Mesodermal cell (in vitro differentiated cells): Measurements from ENCODE around the gene TNFAIP8L2.
A peak's percentile ranks its signal among the peaks of the same experiment; 100 is the strongest.

Source experiments
- H3K27ac ChIP-seq: 2 replicates; pipeline ENCODE4 v1.7.0; 2013; ENCODE audit warnings: mild to moderate bottlenecking, low read depth, low read length, moderate library complexity; ENCODE audit not compliant: severe bottlenecking
- H3K36me3 ChIP-seq: 2 replicates; pipeline ENCODE4 v1.7.1; 2013; ENCODE audit warnings: mild to moderate bottlenecking, low read length, moderate library complexity; ENCODE audit not compliant: control insufficient read depth, insufficient read depth
- H3K4me1 ChIP-seq: one replicate; pipeline ENCODE4 v1.7.1; 2013; ENCODE audit warnings: mild to moderate bottlenecking, low read length; ENCODE audit not compliant: insufficient read depth, control insufficient read depth, poor library complexity, severe bottlenecking
- H3K4me3 ChIP-seq: 2 replicates; pipeline ENCODE4 v1.7.0; 2013; ENCODE audit warnings: low read length, control low read depth, mild to moderate bottlenecking; ENCODE audit not compliant: insufficient read depth, poor library complexity, severe bottlenecking; ENCODE audit errors: extremely low read depth
- H3K9me3 ChIP-seq: 2 replicates; pipeline ENCODE4 v1.7.1; 2013; ENCODE audit warnings: mild to moderate bottlenecking, low read length, moderate library complexity; ENCODE audit not compliant: control insufficient read depth
- WGBS, 2 experiments: methylation state at CpG; one replicate each; pipeline ENCODE4 v1.1.5; 2013; ENCODE audit warnings: missing lambda C conversion rate in 2 of 2; ENCODE audit not compliant: insufficient coverage in 2 of 2; 5-methylcytosine and 5-hydroxymethylcytosine counted together

The TNFAIP8L2 gene

GRCh38 chr1:151134396-151134795 is 22.1 kb upstream of the TNFAIP8L2 start:
- Histone ChIP-seq H3K9me3 (no peaks in the 10 kb centered on the region), H3K4me3 (no peak overlapping the region), H3K4me1 (peaks cover 10% of the 10 kb centered on the region), H3K27ac (no peak overlapping the region), H3K36me3 (peaks cover 28% of the 10 kb centered on the region)
- no CpG with 5 or more reads among the region's 3 CpGs for WGBS, 2 experiments

DNA sequence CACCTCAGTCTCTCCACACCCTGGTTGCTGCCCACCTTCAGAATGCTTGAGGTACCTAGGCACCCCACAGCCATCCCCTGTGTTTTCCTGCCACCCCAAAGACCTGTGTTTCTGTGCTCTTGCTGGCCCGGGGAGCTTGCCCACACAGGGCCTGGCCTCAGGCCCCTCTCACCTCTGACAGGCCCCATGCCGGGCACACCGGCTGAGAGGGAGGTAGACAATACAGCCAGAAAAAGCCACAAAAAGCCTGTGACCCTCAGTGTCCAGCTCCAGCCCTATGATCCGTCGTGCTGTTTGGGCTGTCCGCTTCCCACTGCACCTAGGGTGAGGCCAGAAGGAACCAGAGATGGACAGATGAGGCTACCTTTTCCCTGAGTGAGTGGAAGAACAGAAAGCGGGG is 21.5 kb upstream of the TNFAIP8L2 start:
- Histone ChIP-seq H3K9me3 (no peaks in the 10 kb centered on the region), H3K36me3 (peaks cover 28% of the 10 kb centered on the region), H3K4me1 (peaks cover 10% of the 10 kb centered on the region), H3K27ac (no peak overlapping the region), H3K4me3 (no peak overlapping the region)
- 97 to 98% methylated on average over 7 of the region's 7 CpGs for WGBS, 2 experiments

DNA sequence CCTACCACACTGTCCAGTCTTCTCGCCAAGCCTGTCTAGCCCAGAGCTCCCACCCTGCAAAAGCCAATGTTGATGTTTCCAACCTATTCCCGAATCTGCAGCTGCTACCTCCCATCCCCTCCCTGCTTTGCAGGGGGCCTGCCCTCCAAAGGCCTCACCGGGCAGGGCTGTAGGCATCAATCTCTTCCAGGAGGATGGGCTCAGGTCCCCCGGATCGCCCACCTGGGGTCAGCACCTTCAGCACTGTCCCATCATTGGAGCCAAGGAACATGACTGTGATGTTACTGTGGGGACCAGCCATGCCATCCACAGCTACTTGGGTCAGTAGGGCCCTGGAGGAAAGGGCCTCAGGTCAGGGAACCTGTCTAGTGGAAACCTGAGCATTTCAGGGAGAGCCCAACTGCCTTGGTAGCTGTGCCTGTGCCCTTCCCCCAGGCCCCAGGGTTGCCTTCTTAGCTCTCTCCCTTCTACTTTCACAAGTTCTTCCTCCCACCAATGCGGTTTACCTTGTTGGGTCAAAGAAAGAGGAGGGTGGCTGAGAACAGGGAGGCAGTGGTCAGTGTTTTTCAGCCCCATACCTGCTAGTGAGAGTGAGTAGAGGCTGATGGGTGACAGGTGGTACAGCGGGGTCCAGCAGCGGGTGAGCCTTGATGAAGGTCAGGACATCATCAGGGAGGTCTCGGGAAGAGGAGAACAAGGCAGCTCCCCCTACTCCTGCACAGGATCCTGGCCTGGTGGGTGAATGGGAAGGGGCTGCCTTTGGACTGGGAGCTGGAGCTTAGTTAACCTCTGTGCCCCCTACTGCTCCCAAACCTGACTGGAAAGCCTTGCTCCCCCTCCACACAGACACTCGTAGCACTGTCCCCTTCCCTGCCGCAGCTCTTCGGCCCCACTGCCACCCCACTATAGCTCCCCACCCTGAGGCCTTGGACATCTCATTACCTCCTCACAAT is 20.7 kb upstream of the TNFAIP8L2 start:
- WGBS, 2 experiments: 92 to 96% methylated on average over 9 to 11 of the region's 12 CpGs
- peaks cover 10% of the 10 kb centered on the region for H3K4me1 ChIP-seq

DNA sequence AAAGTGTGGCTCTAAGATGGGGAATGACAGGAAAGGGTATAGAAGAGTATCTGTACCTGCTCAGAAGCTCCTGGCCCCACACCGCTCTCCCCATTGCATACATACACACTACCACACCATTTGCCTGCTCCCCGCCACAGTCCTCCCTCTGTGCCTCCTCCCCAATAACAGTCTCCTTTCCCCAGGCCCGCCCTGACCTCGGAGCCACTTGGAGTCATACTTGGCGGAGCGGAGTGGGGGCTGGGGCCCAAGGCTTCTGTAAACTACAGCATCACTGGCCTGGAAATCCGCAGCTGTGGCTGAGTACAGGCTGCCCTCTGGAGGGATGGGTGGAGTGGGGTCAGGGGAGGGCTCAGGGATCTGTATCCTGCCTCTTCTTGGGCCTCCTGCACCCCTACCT is 18.7 kb upstream of the TNFAIP8L2 start:
- no peaks in the 10 kb centered on the region for H3K4me1 ChIP-seq
- no peak overlapping the region for H3K4me3 ChIP-seq
- no peaks in the 10 kb centered on the region for H3K9me3 ChIP-seq
- 94 to 97% methylated on average over 5 to 6 of the region's 7 CpGs for WGBS, 2 experiments
- no peak overlapping the region for H3K27ac ChIP-seq
- H3K36me3 ChIP-seq: peaks cover 31% of the 10 kb centered on the region

More for the DNA sequence above, 20.7 kb upstream of the TNFAIP8L2 start:
- no peak overlapping the region for H3K27ac ChIP-seq
- H3K9me3 ChIP-seq: no peaks in the 10 kb centered on the region
- H3K36me3 ChIP-seq: peaks cover 28% of the 10 kb centered on the region
- no peak overlapping the region for H3K4me3 ChIP-seq

DNA sequence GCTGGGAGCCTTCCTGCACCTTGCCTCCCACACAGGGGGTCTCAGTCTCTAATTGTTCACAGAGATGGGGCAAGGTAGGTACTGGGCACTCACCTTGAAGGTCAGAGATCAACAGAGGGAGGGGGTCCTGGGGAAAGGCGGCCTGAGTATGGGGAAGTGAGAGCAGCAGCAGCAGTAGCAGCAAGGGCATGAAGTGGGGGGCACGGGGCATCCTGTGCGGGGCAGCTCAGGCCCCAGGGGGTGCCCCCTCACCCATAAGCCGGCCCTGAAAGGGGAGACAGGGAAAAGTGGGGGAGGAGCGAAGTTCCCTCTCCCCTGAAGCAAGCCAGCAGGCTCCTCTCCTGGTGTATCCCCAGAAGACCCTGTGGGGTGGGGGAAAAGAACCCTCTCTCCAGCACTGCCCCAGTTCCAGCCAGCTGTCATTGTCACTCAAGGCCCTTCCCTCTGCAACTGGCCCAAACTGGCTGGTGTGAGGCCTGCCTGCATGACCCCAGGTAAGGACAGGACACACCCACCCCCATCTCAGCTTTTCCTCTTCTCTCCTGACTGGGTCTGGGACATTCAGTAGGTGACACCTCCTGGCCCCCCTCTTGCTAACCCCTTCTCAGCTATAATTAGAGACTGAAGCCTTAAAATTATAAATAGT is 13.9 kb upstream of the TNFAIP8L2 start:
- Histone ChIP-seq H3K36me3 (peaks cover 13% of the 10 kb centered on the region), H3K4me3 (no peak overlapping the region), H3K4me1 (peaks cover 18% of the 10 kb centered on the region), H3K27ac (no peak overlapping the region), H3K9me3 (no peaks in the 10 kb centered on the region)
- 80 to 97% methylated on average over 1 to 4 of the region's 5 CpGs for WGBS, 2 experiments

DNA sequence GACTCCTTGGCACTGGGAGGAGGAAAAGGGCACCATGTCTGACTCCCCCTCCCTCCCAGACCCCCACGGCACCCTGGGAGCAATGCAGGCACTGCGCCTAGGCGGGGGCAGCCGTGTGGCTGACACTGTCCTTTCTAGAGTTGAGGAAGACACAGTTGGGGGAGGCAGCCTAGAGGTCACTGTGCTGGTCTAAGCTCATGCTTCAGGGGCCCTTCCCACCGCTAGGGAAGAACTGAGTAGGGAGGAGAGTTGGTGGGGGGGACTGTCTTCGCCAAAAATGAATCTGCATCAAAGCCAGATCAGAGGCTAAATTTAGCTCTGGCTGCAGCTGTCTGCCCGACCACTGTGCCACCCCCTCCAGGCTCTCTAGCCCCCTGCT is 13.4 kb upstream of the TNFAIP8L2 start:
- whole genome bisulfite sequencing, 2 experiments: 50 to 60% methylated on average over 1 of the region's 7 CpGs
- peaks cover 20% of the 10 kb centered on the region for H3K4me1 ChIP-seq
- peaks cover 10% of the 10 kb centered on the region for H3K36me3 ChIP-seq
- H3K4me3 ChIP-seq: no peak overlapping the region
- H3K27ac ChIP-seq: no peak overlapping the region
- no peaks in the 10 kb centered on the region for H3K9me3 ChIP-seq

- Histone ChIP-seq H3K36me3 (peaks cover 10% of the 10 kb centered on the region), H3K9me3 (no peaks in the 10 kb centered on the region), H3K4me1 (peaks cover 20% of the 10 kb centered on the region), H3K4me3 (no peak overlapping the region), H3K27ac (no peak overlapping the region)
- WGBS, 2 experiments: no CpG with 5 or more reads among the region's 5 CpGs
Observed at GRCh38 chr1:151143986-151144385, 12.5 kb upstream of the TNFAIP8L2 start.

- Histone ChIP-seq H3K36me3 (peaks cover 7% of the 10 kb centered on the region), H3K9me3 (no peaks in the 10 kb centered on the region), H3K4me3 (peak overlapping the region; percentile 68), H3K4me1 (peaks cover 20% of the 10 kb centered on the region), H3K27ac (no peak overlapping the region)
- 66 to 72% methylated on average over 3 to 5 of the region's 7 CpGs for WGBS, 2 experiments
Observed at GRCh38 chr1:151144474-151145303, 11.8 kb upstream of the TNFAIP8L2 start.

DNA sequence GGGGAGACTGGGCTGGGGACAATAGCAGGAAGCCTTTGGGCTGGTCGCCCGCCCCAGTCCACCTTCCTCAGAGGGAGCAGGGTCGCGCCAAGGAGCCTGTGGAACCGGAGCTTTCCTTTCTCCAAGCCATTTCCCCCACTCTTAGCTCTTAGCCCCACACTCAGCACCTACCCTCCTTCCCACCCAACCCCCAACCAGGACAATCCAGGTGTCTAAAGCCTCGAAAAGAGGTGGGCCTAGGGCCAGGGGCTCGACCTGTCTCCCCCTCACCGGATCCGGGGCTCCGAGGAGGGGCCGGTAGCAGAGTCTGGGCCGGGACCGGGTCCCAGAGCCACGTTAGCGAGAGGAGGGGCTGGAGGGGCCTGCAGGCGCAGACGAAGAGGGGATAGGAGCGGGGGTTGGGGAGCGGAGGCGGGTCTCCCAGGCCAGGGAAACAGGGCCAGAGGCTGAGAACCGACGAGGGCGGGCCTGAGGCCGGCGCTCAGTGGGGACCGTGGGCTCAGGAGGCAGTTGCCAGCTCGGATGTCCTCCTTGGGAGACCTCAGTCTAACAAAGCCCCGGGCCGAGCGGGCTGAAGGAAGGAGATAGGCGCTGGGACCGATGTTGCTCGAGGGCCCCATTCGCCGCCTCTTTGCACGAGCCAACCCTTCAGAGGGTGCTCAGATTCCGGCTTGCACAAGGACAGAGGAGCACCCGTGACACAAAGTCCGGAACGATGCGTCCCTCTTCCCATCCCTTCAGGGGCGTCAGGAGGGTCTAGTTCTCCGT is 11.0 kb upstream of the TNFAIP8L2 start:
- Histone ChIP-seq H3K4me1 (peaks cover 20% of the 10 kb centered on the region), H3K4me3 (peak overlapping the region; percentile 68), H3K36me3 (peaks cover 7% of the 10 kb centered on the region), H3K27ac (no peak overlapping the region), H3K9me3 (no peaks in the 10 kb centered on the region)
- WGBS, 2 experiments: 6% methylated on average over 36 of the region's 43 CpGs

- peaks cover 20% of the 10 kb centered on the region for H3K4me1 ChIP-seq
- peaks cover 7% of the 10 kb centered on the region for H3K36me3 ChIP-seq
- 0% methylated on average over 19 to 26 of the region's 26 CpGs for WGBS, 2 experiments
- H3K4me3 ChIP-seq: peak overlapping the region; percentile 68
- H3K9me3 ChIP-seq: no peaks in the 10 kb centered on the region
- H3K27ac ChIP-seq: no peak overlapping the region
Observed at GRCh38 chr1:151146072-151146411, 10.4 kb upstream of the TNFAIP8L2 start.
